Sigmoid colon (tissue), 7 donors: ENCODE results near the gene OSER1. TPM values are rescaled to one million over a fixed set of nuclear protein-coding genes. Genes with fewer than 3 reads are reported as not detected.
A peak's percentile ranks its signal among the peaks of the same experiment; 100 is the strongest.

Experiments used
- DNase-seq: peaks from one replicate; pipeline ENCODE4 v3.0.0-alpha.2; 2019
- H3K27ac ChIP-seq, 4 donors: fragments of 200-600 bp; sonication (generic); one replicate each; pipeline ENCODE4 v1.5.1; 2016 to 2019; ENCODE audit warnings: mild to moderate bottlenecking in 1 of 4
- H3K27me3 ChIP-seq, 3 donors: fragments of 200-600 bp; sonication (generic); one replicate each; pipeline ENCODE4 v1.5.1; 2019; ENCODE audit warnings: mild to moderate bottlenecking in 1 of 3
- H3K36me3 ChIP-seq, 4 donors: fragments of 200-600 bp; sonication (generic); one replicate each; pipeline ENCODE4 v1.5.1; 2016 to 2019
- H3K4me1 ChIP-seq, 4 donors: fragments of 200-600 bp; sonication (generic); one replicate each; pipeline ENCODE4 v1.5.1; 2017 to 2019
- H3K4me3 ChIP-seq, 4 donors: fragments of 200-600 bp; sonication (generic); one replicate each; pipeline ENCODE4 v1.5.1; 2017 to 2019; ENCODE audit warnings: mild to moderate bottlenecking in 2 of 4, moderate library complexity in 1 of 4
- H3K9me3 ChIP-seq, 4 donors: fragments of 200-600 bp in 3 of 4; sonication (generic) in 3 of 4; one replicate each; pipeline versions ENCODE4 v1.5.1 to v1.6.1; 2013 to 2019
- CTCF ChIP-seq, 4 experiments: fragments of 450-650 bp in 3 of 4; fragments of 200-600 bp in 1 of 4; IDR thresholded peaks; one replicate each; pipeline ENCODE4 v1.5.1; 2016 to 2019; ENCODE audit warnings: antibody characterized with exemption in 4 of 4, mild to moderate bottlenecking in 3 of 4, moderate library complexity in 2 of 4
- EP300 ChIP-seq, 4 donors: sonication (generic); formaldehyde crosslinking; IDR thresholded peaks; one replicate each; pipeline ENCODE4 v1.6.1; 2017; ENCODE audit warnings: antibody characterized with exemption in 4 of 4
- POLR2A ChIP-seq, 2 donors: fragments of 450-650 bp; IDR thresholded peaks; one replicate each; pipeline ENCODE4 v1.6.1; 2016; ENCODE audit warnings: antibody characterized with exemption in 2 of 2, mild to moderate bottlenecking in 2 of 2, moderate library complexity in 2 of 2
- POLR2AphosphoS5 ChIP-seq, 4 donors: sonication (generic); formaldehyde crosslinking; IDR thresholded peaks; one replicate each; pipeline ENCODE4 v1.6.1; 2017; ENCODE audit warnings: antibody characterized with exemption in 4 of 4
- WGBS, 2 donors: extraction: QIAGEN DNeasy Blood & Tissue Kit; methylation state at CpG; one replicate each; pipeline ENCODE4 v1.1.7; 2013; 5-methylcytosine and 5-hydroxymethylcytosine counted together
- intact Hi-C: fragments of 100-400 bp; cut with DNase I; formaldehyde crosslinking; loops from one replicate; pipeline ENCODE4 v1.15.1; 2023
- polyA plus RNA-seq, 3 donors: library from polyadenylated mRNA; stranded (reverse); fragments of 200-250 nt; gene quantifications; one replicate each; pipeline ENCODE4 v1.2.3, GENCODE V29; 2013
- total RNA-seq, 4 donors: library from RNA; depleted of rRNA; stranded (reverse); fragments of >200 nt; gene quantifications; one replicate each; pipeline ENCODE4 v1.1.0, GENCODE V29; 2016
- donor health status: healthy with polysubstance abuse.
- donor health status: Bipolar disorder and iron deficiency.
- donor health status: healthy.

Gene OSER1
- total and polyA plus RNA-seq, 7 donors = 28.5 to 90.5 (median 47.4) TPM

- H3K27ac ChIP-seq = peak overlapping the region; percentile 91 to 99 (median 95)
- 91 to 94% methylated on average over 13 of the region's 13 CpGs for WGBS, 2 donors
- H3K27me3 ChIP-seq = no peaks in the 10 kb centered on the region
- H3K36me3 ChIP-seq = no peaks in the 10 kb centered on the region
- H3K9me3 ChIP-seq = no peaks in the 10 kb centered on the region
- H3K4me3 ChIP-seq = peak overlapping the region in 1 of 4 donors; percentile 2
- intact Hi-C loops = no loop called here
- peak in 1 of 4 donors; percentile 40 for TF ChIP-seq POLR2AphosphoS5 (IDR thresholded peaks at IDR 0.05)
- no peak for TF ChIP-seq POLR2A (IDR thresholded peaks at IDR 0.05)
- peaks cover 0 to 100% (median 89%) of the 10 kb centered on the region in 4 donors for H3K4me1 ChIP-seq
- DNase-seq = peak; percentile 65
These were observed 35.4 kb downstream of the OSER1 start for GRCh38 chr20:44174996-44175765.

GRCh38 chr20:44173846-44174245, 36.7 kb downstream of the OSER1 start:
- peaks cover 0 to 89% (median 87%) of the 10 kb centered on the region in 4 donors for H3K4me1 ChIP-seq
- intact Hi-C loops = no loop called here

GRCh38 chr20:44173116-44173515, 37.5 kb downstream of the OSER1 start:
- Histone ChIP-seq H3K36me3 (no peaks in the 10 kb centered on the region), H3K27me3 (no peaks in the 10 kb centered on the region), H3K9me3 (no peaks in the 10 kb centered on the region), H3K27ac (peak overlapping the region; percentile 91 to 99 (median 95)), H3K4me1 (peaks cover 0 to 88% (median 86%) of the 10 kb centered on the region in 4 donors), H3K4me3 (no peak overlapping the region)
- 63 to 67% methylated on average over 5 of the region's 5 CpGs for WGBS, 2 donors
- TF ChIP-seq POLR2A (IDR thresholded peaks at IDR 0.05) = no peak
- no peak for TF ChIP-seq CTCF (IDR thresholded peaks at IDR 0.05)
- TF ChIP-seq EP300 (IDR thresholded peaks at IDR 0.05) = no peak
- no peak for TF ChIP-seq POLR2AphosphoS5 (IDR thresholded peaks at IDR 0.05)
- DNase-seq = peak; percentile 11
- intact Hi-C loops = no loop called here

More at GRCh38 chr20:44173846-44174245, 36.7 kb downstream of the OSER1 start:
- 60 to 84% methylated on average over 8 of the region's 8 CpGs for WGBS, 2 donors
- no peaks in the 10 kb centered on the region for H3K9me3 ChIP-seq
- peak overlapping the region; percentile 91 to 99 (median 95) for H3K27ac ChIP-seq
- TF ChIP-seq CTCF (IDR thresholded peaks at IDR 0.05) = no peak
- H3K4me3 ChIP-seq = no peak overlapping the region
- H3K27me3 ChIP-seq = no peaks in the 10 kb centered on the region
- DNase-seq = no peak
- H3K36me3 ChIP-seq = no peaks in the 10 kb centered on the region

- intact Hi-C loops = no loop called here
- no peak overlapping the region for H3K4me3 ChIP-seq
- H3K36me3 ChIP-seq = no peaks in the 10 kb centered on the region
- H3K9me3 ChIP-seq = no peaks in the 10 kb centered on the region
- 84 to 89% methylated on average over 2 of the region's 2 CpGs for WGBS, 2 donors
- peaks cover 0 to 88% (median 86%) of the 10 kb centered on the region in 4 donors for H3K4me1 ChIP-seq
- no peak for TF ChIP-seq POLR2A (IDR thresholded peaks at IDR 0.05)
- TF ChIP-seq EP300 (IDR thresholded peaks at IDR 0.05) = no peak
- no peak for TF ChIP-seq POLR2AphosphoS5 (IDR thresholded peaks at IDR 0.05)
- TF ChIP-seq CTCF (IDR thresholded peaks at IDR 0.05) = no peak
- no peaks in the 10 kb centered on the region for H3K27me3 ChIP-seq
- H3K27ac ChIP-seq = peak overlapping the region; percentile 91 to 99 (median 95)
- peak; percentile 28 for DNase-seq
These were observed 38.0 kb downstream of the OSER1 start for GRCh38 chr20:44172572-44172950.

GRCh38 chr20:44171775-44172571, 38.6 kb downstream of the OSER1 start:
- 67 to 75% methylated on average over 6 of the region's 6 CpGs for WGBS, 2 donors
- intact Hi-C loops = no loop called here
- Histone ChIP-seq H3K9me3 (no peaks in the 10 kb centered on the region), H3K4me1 (peaks cover 0 to 88% (median 86%) of the 10 kb centered on the region in 4 donors), H3K4me3 (no peak overlapping the region), H3K27me3 (no peaks in the 10 kb centered on the region), H3K27ac (peak overlapping the region; percentile 91 to 99 (median 95)), H3K36me3 (no peaks in the 10 kb centered on the region)
- TF ChIP-seq EP300 (IDR thresholded peaks at IDR 0.05) (no peak), POLR2A (IDR thresholded peaks at IDR 0.05) (no peak), CTCF (IDR thresholded peaks at IDR 0.05) (no peak), POLR2AphosphoS5 (IDR thresholded peaks at IDR 0.05) (no peak)
- DNase-seq = peak; percentile 27
